GDM1 (cell line): ENCODE results near the gene NANS.
"Not testable (repeated sequence)": the region's sequence is repeated elsewhere in the genome, so short reads cannot be mapped to it uniquely, and the experiment has no call there.

Source experiments
- DNase-seq: peaks from one replicate; lab custom pipeline; 2025; lab: John Stamatoyannopoulos, UW

The NANS gene

DNA sequence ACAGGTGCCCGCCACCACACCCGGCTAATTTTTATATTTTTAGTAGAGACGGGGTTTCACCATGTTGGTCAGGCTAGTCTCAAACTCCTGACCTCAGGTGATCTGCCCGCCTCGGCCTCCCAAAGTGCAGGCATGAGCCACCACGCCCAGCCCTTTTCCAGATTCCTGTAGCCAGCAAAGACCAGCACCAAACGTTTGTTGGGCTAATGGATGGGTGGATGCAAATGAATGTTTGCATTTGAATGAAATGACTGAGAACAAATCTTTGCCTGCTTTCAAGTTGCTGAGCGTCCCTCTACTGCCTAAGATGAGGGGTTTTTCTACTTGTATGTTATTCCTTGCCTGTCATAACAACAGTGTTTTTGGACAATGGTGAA lies 20.0 kb downstream of the NANS start:
- DNase-seq: not testable (repeated sequence)

DNA sequence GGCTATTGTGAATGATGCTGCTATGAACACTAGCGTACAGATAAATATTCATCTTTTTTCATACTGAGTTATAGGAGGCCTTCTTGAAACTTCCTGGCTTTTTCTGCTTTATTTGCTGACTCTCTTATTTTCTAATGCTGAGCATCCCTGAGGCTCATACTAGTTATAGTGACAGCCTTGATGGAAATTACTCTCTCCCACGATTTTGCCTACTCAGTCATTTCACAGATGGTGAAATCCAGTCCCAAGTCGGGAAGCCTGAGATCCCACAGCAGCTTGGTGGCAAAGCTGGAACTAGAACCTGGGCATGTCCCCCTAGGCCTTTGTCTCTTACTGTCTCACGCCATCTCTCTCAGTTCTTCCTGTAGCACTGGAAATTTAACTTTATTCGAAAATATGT lies 22.4 kb downstream of the NANS start:
- no peak for DNase-seq

GRCh38 chr9:98080326-98080725 lies 23.8 kb downstream of the NANS start:
- DNase-seq: no peak

- DNase-seq: no peak
Measured at GRCh38 chr9:98080780-98081179, 24.2 kb downstream of the NANS start.

DNA sequence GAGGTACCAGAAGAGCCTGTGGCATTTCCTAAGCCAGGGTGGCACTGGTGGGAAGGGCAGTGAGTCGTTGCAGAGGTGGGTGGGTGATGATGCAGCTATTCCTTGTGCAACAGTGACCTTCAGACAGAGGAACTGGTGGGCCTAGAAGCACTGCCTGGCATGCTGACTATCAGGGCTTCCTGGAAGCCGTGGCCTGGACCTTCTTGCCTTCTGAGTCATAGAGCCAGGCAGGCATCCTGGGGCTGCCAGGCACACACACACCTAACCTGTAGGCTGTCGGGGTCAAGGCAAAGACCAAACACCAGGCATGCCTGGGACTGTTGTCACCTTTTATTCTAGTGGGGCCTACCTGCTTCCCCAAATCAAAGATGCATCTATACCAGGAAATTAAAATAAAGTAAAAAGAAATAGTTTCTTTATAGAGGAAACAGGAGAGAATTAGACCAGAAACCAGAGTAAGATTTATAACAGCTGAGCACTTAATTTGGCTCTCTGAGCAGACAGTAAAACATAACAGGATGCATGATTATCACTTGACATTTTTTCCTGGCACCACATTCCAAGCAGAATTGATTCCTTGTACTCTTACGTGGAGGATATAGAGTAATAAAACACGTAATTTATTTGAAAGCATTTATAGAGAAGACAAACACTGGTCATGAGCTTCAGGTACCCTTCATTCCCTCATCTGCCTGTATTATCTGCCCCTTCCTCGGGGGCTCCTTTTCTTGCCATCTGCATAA lies 25.1 kb downstream of the NANS start:
- no peak for DNase-seq

DNA sequence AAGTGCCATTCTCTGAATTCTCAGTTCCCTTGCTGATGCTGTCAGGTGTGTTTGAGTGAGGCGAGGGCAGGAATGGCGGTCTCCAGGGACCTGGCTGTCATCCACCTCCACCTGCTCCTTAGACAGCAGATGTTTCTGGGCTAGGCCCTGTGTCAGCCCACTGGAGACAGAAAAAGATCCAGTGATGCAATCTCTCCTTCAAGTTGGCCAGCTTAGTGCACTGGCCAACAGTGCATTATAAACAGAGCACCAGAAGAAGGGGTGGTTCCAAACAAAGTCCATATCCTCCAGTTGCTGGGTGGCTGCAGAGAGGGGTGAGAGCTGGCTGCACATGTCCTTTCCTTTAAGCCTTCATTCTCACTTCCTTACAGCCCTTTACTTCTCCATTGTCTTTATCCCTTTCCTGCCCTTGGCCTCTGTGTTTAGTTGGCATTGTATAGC lies 26.5 kb downstream of the NANS start:
- DNase-seq: no peak

DNA sequence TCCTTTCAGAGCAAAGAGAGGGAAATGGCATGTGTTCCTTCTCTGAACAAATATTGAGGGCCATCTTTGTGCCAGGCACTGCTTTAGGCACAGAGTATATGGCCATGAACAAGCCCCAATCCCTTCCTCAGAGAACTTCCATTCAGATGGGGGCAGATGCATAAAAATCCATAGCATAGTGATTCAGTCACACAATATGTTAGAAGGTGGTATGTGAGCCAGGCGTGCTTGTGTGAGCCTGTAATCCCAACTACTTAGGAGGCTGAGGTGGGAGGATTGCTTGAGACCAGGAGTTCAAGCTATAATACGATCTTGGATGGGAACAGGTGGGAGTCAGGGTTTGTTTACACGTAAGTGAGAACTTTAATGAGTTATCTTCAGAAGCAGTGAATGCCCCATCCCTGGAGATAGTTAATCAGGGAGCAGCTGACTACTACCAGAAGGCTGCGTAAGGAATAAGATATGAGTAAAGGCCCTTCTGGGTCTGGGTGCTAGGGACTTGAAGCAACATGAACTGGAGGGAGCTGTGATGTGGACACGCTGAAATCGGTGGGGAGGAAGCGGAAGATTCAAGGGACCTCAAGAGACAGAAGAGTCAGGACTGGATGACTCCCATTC lies 27.1 kb downstream of the NANS start:
- no peak for DNase-seq

- DNase-seq: no peak
Measured at GRCh38 chr9:98084396-98084795, 27.9 kb downstream of the NANS start.

- DNase-seq: no peak
Measured at GRCh38 chr9:98085058-98085457, 28.5 kb downstream of the NANS start.

- no peak for DNase-seq
Measured at GRCh38 chr9:98085944-98086343, 29.4 kb downstream of the NANS start.

DNA sequence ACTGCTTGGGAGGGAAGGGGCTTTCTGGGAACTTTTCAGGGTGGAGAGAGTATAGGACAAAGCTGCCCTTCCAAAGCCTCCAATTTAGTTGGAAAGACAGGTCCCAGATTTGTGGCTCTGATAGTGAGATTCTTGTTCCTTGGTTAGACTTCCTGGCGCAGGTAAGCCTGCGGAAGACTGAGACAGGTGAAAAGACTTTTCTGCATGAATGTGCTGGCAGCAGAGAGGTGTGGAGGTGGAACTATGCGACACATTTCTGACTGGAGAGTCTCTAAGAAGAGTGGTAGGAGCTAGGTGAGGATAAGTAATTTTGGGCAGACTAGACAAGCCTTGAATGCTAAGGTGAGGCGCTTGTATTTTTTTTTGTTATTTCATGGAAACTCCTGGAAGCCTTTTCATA lies 29.9 kb downstream of the NANS start:
- DNase-seq: no peak

GRCh38 chr9:98087420-98088354 lies 31.2 kb downstream of the NANS start:
- DNase-seq: no peak

DNA sequence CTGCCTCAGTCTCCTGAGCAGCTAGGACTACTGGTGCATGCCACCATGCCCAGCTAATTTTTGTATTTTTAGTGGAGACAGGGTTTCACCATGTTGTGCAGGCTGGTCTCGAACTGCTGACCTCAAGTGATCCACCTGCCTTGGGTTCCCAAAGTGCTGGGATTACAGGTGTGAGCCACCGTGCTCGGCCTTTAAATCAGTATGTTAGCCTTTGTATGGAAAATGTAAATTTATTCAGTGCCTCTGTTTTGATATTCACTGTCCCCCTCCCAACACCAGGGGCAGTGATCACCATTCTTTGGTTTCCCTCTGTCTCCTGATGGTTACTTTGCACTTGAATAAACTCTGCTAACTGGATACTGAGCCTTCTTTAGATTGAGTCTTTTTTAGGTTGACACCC lies 34.1 kb downstream of the NANS start:
- not testable (repeated sequence) for DNase-seq

DNA sequence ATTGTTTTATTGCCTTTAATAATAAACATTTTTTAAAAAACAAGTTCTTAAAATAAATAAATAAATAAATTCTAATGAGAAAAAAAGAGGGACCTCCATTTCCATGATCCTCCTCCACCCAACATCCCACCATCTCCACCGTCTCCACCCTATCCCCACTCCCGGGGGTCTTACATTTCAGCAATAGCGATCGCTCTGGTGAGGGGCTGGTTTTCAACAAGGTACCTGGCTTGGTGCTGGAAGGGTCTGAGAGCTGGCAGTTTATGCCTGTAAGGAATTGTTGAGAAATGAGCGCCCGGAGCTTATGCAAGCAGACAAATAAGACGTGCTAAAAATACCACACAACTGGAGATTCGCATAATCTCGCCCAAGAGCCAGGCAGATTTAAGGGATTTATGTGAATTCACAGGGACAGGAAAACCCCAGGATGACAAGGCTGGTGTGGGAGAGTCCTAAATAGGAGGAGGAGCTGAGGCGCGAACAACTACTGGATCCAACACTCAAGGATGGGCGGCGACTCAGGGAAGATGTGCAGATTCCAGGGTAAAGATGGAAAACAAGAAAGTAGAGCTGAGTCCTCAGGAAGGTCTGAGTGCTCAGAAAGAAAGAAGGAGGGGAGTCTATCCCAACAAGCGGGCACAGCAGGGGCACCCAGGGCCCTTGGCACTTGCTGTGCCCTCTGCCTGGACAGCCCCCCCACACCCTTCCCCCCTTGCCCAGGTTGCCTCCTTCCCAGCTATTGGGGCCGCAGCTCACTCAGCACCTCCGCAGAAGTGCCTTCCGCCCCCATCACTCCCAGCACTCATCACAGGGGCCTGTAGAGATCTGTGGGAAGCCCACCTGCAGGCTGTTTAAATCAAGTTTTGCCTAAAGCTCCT lies 35.4 kb downstream of the NANS start:
- DNase-seq: no peak

- no peak for DNase-seq
Measured at GRCh38 chr9:98092613-98092931, 36.0 kb downstream of the NANS start.

GRCh38 chr9:98094316-98094715 lies 37.8 kb downstream of the NANS start:
- no peak for DNase-seq

DNA sequence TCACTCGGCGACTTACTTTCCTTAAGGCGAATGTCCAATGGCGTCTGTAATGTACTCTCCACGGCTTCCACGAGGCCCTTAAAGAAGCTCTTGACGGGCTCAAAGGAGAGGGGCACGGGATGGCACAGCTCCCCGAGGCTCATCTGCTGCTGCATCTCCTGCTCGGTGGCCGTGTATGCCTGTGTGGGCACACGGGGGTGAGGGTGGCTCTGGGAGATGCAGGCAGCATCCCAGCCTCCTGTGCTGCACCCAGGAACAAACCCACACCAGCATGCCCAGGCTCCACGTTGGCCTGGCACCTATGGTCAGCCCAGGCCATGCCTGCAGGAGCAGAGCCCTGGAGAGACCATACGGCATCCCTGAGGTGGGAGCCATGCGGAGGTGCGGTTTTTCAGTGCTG lies 38.3 kb downstream of the NANS start:
- DNase-seq: no peak

DNA sequence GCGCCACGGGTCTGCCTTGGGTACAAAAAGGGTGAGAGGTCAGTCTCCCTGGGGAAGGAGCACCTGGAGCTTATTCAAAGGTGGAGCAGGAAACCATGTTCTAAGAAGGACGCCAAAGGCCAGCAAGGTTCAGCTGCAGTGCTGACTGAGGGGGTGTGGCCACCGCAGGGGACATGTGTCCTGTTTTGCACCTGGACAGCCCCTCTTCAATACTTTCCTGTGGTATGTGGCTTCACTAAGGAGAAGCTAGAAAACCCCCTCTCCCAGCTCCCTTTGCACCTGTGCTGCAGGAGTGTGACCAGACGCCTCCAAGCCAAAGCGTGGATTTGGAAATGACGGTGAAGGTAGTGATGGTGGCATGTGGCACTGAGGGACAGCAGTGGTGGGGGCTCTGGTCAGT lies 38.9 kb downstream of the NANS start:
- DNase-seq: no peak

- no peak for DNase-seq
Measured at GRCh38 chr9:98096091-98096490, 39.6 kb downstream of the NANS start.

GRCh38 chr9:98097836-98098235 lies 41.3 kb downstream of the NANS start:
- no peak for DNase-seq

- DNase-seq: no peak
Measured at GRCh38 chr9:98099346-98099745, 42.8 kb downstream of the NANS start.

GRCh38 chr9:98099898-98100297 lies 43.4 kb downstream of the NANS start:
- no peak for DNase-seq
